ENCODE data around the gene RIPK1.
A peak's percentile ranks its signal among the peaks of the same experiment; 100 is the strongest.

RIPK1 gene

GRCh38 chr6:3085074-3085473 lies 16.8 kb downstream of the RIPK1 start:
- DNase-seq (ENCODE audit: low read depth) = no peak

GRCh38 chr6:3086282-3086946 lies 18.1 kb downstream of the RIPK1 start:
- DNase-seq (ENCODE audit: low read depth) = no peak

GRCh38 chr6:3088446-3088845 lies 20.2 kb downstream of the RIPK1 start:
- DNase-seq (ENCODE audit: low read depth) = no peak

- DNase-seq (ENCODE audit: low read depth) = no peak
Measured at GRCh38 chr6:3088968-3089367, 20.7 kb downstream of the RIPK1 start.

- no peak for DNase-seq (ENCODE audit: low read depth)
Measured at GRCh38 chr6:3090013-3090412, 21.7 kb downstream of the RIPK1 start.

GRCh38 chr6:3094815-3095214 lies 26.5 kb downstream of the RIPK1 start:
- DNase-seq (ENCODE audit: low read depth) = no peak

GRCh38 chr6:3102875-3103274 lies 34.6 kb downstream of the RIPK1 start:
- no peak for DNase-seq (ENCODE audit: low read depth)

- no peak for DNase-seq (ENCODE audit: low read depth)
Measured at GRCh38 chr6:3108746-3109414, 40.6 kb downstream of the RIPK1 start.

- no peak for DNase-seq (ENCODE audit: low read depth)
Measured at GRCh38 chr6:3109761-3110160, 41.5 kb downstream of the RIPK1 start.

GRCh38 chr6:3114377-3114776 lies 46.1 kb downstream of the RIPK1 start:
- DNase-seq (ENCODE audit: low read depth) = no peak

GRCh38 chr6:3117912-3118352 lies 49.6 kb downstream of the RIPK1 start:
- DNase-seq (ENCODE audit: low read depth) = no peak

- peak; percentile 98 for DNase-seq (ENCODE audit: low read depth)
Measured at GRCh38 chr6:3118353-3119039, 50.2 kb downstream of the RIPK1 start, which contains the start of gene BPHL. BPHL (plus strand) TSS chr6:3118711; CDS start chr6:3118741, 30 bp downstream.

- DNase-seq (ENCODE audit: low read depth) = no peak
Measured at GRCh38 chr6:3119040-3119723, 50.9 kb downstream of the RIPK1 start.

GRCh38 chr6:3120765-3121089 lies 52.4 kb downstream of the RIPK1 start:
- DNase-seq (ENCODE audit: low read depth) = no peak

GRCh38 chr6:3122823-3123182 lies 54.5 kb downstream of the RIPK1 start:
- no peak for DNase-seq (ENCODE audit: low read depth)

GRCh38 chr6:3124667-3125066 lies 56.4 kb downstream of the RIPK1 start:
- DNase-seq (ENCODE audit: low read depth) = no peak

- no peak for DNase-seq (ENCODE audit: low read depth)
Measured at GRCh38 chr6:3125815-3126214, 57.5 kb downstream of the RIPK1 start.

- DNase-seq (ENCODE audit: low read depth) = no peak
Measured at GRCh38 chr6:3128356-3129108, 60.2 kb downstream of the RIPK1 start.

GRCh38 chr6:3131695-3132094 lies 63.4 kb downstream of the RIPK1 start:
- DNase-seq (ENCODE audit: low read depth) = no peak

- no peak for DNase-seq (ENCODE audit: low read depth)
Measured at GRCh38 chr6:3133515-3133914, 65.2 kb downstream of the RIPK1 start.

- no peak for DNase-seq (ENCODE audit: low read depth)
Measured at GRCh38 chr6:3135668-3136291, 67.5 kb downstream of the RIPK1 start.

All from T-helper 22 cell (primary cell).